ENCODE measurements around the gene USP30.
"Not testable (repeated sequence)": the region's sequence is repeated elsewhere in the genome, so short reads cannot be mapped to it uniquely, and the experiment has no call there.

The USP30 gene

GRCh38 chr12:109020146-109020795, 32.1 kb upstream of the USP30 start:
- Histone ChIP-seq H3K23ac (ENCODE audit: low read length) (no peak overlapping the region), H2AFZ (ENCODE audit: insufficient read depth, low read length, poor library complexity) (no peak overlapping the region), H2BK5ac (ENCODE audit: low read depth, low read length, poor library complexity) (no peak overlapping the region), H3K4ac (ENCODE audit: low read depth, low read length) (no peak overlapping the region), H3K79me2 (ENCODE audit: control insufficient read depth, insufficient read depth, low read length, poor library complexity) (no peaks in the 10 kb centered on the region), H4K8ac (ENCODE audit: low read depth, low read length) (no peak overlapping the region), H3K27ac (ENCODE audit: low read depth, low read length) (no peak overlapping the region), H4K91ac (ENCODE audit: low read depth, low read length) (no peak overlapping the region), H2BK12ac (ENCODE audit: low read length) (no peak overlapping the region), H2AK5ac (ENCODE audit: low read length) (no peak overlapping the region), H4K12ac (ENCODE audit: low read depth, low read length) (no peak overlapping the region), H3K79me1 (ENCODE audit: low read length) (no peaks in the 10 kb centered on the region), H3K4me1 (ENCODE audit: control insufficient read depth in 1 of 2, insufficient read depth in 2 of 2, low read length in 2 of 2) (no peaks in the 10 kb centered on the region), H3K9me3 (ENCODE audit: insufficient read depth, low read depth, low read length) (peaks cover 2% of the 10 kb centered on the region), H3K4me2 (ENCODE audit: low read length) (no peak overlapping the region), H3K4me3 (ENCODE audit: low read depth, low read length) (no peak overlapping the region), H2BK120ac (ENCODE audit: insufficient read depth, low read length, poor library complexity) (no peak overlapping the region), H3K27me3 (ENCODE audit: insufficient read depth, low read length) (no peaks in the 10 kb centered on the region), H3K18ac (ENCODE audit: low read length) (no peak overlapping the region), H3K14ac (ENCODE audit: low read length) (no peak overlapping the region), H3K9ac (ENCODE audit: low read length) (no peak overlapping the region), H3K36me3 (ENCODE audit: control insufficient read depth in 1 of 2, insufficient read depth in 2 of 2, low read length in 2 of 2) (no peaks in the 10 kb centered on the region)
- no peak for DNase-seq
- no CpG with 5 or more reads among the region's 7 CpGs for WGBS (ENCODE audit: extremely low coverage, insufficient coverage, insufficient read length)

GRCh38 chr12:109020796-109021380, 31.5 kb upstream of the USP30 start, which contains the start of gene SVOP:
SVOP (minus strand) TSS chr12:109021068; CDS start chr12:109020868, 200 bp downstream.
- no peak within 1 kb of the TSS for H3K4me3 ChIP-seq (ENCODE audit: low read depth, low read length)
- H2BK120ac ChIP-seq (ENCODE audit: insufficient read depth, low read length, poor library complexity) = no peak within 1 kb of the TSS
- no peaks in the 10 kb centered on the region for H3K27me3 ChIP-seq (ENCODE audit: insufficient read depth, low read length)
- no peak within 1 kb of the TSS for H4K8ac ChIP-seq (ENCODE audit: low read depth, low read length)
- DNase-seq = peak; percentile 71 to 80
- no peak within 1 kb of the TSS for H2AFZ ChIP-seq (ENCODE audit: insufficient read depth, low read length, poor library complexity)
- H3K4me2 ChIP-seq (ENCODE audit: low read length) = peak within 1 kb of the TSS; percentile 60
- no peak within 1 kb of the TSS for H3K14ac ChIP-seq (ENCODE audit: low read length)
- H3K79me2 ChIP-seq (ENCODE audit: control insufficient read depth, insufficient read depth, low read length, poor library complexity) = no peaks in the 10 kb centered on the region
- H4K91ac ChIP-seq (ENCODE audit: low read depth, low read length) = no peak within 1 kb of the TSS
- no peak within 1 kb of the TSS for H2BK5ac ChIP-seq (ENCODE audit: low read depth, low read length, poor library complexity)
- no peaks in the 10 kb centered on the region for H3K36me3 ChIP-seq (ENCODE audit: control insufficient read depth in 1 of 2, insufficient read depth in 2 of 2, low read length in 2 of 2)
- no peaks in the 10 kb centered on the region for H3K4me1 ChIP-seq (ENCODE audit: control insufficient read depth in 1 of 2, insufficient read depth in 2 of 2, low read length in 2 of 2)
- H3K9me3 ChIP-seq (ENCODE audit: insufficient read depth, low read depth, low read length) = peaks cover under 1% of the 10 kb centered on the region
- no peak within 1 kb of the TSS for H3K9ac ChIP-seq (ENCODE audit: low read length)
- no peak within 1 kb of the TSS for H4K12ac ChIP-seq (ENCODE audit: low read depth, low read length)
- H3K18ac ChIP-seq (ENCODE audit: low read length) = no peak within 1 kb of the TSS
- no peak within 1 kb of the TSS for H3K4ac ChIP-seq (ENCODE audit: low read depth, low read length)
- no CpG with 5 or more reads among the region's 30 CpGs for WGBS (ENCODE audit: extremely low coverage, insufficient coverage, insufficient read length)
- H3K79me1 ChIP-seq (ENCODE audit: low read length) = no peaks in the 10 kb centered on the region
- no peak within 1 kb of the TSS for H3K23ac ChIP-seq (ENCODE audit: low read length)
- no peak within 1 kb of the TSS for H2AK5ac ChIP-seq (ENCODE audit: low read length)
- no peak within 1 kb of the TSS for H2BK12ac ChIP-seq (ENCODE audit: low read length)
- H3K27ac ChIP-seq (ENCODE audit: low read depth, low read length) = no peak within 1 kb of the TSS

- no peak for DNase-seq
- Histone ChIP-seq H2BK12ac (ENCODE audit: low read length) (no peak overlapping the region), H3K4me3 (ENCODE audit: low read depth, low read length) (no peak overlapping the region), H3K4me2 (ENCODE audit: low read length) (no peak overlapping the region), H3K14ac (ENCODE audit: low read length) (no peak overlapping the region), H2BK5ac (ENCODE audit: low read depth, low read length, poor library complexity) (no peak overlapping the region), H4K8ac (ENCODE audit: low read depth, low read length) (no peak overlapping the region), H2BK120ac (ENCODE audit: insufficient read depth, low read length, poor library complexity) (no peak overlapping the region), H3K4ac (ENCODE audit: low read depth, low read length) (no peak overlapping the region), H3K27ac (ENCODE audit: low read depth, low read length) (no peak overlapping the region), H3K23ac (ENCODE audit: low read length) (no peak overlapping the region), H3K79me2 (ENCODE audit: control insufficient read depth, insufficient read depth, low read length, poor library complexity) (no peaks in the 10 kb centered on the region), H2AFZ (ENCODE audit: insufficient read depth, low read length, poor library complexity) (no peak overlapping the region), H3K18ac (ENCODE audit: low read length) (no peak overlapping the region), H3K4me1 (ENCODE audit: control insufficient read depth in 1 of 2, insufficient read depth in 2 of 2, low read length in 2 of 2) (no peaks in the 10 kb centered on the region), H3K79me1 (ENCODE audit: low read length) (no peaks in the 10 kb centered on the region), H4K12ac (ENCODE audit: low read depth, low read length) (no peak overlapping the region), H3K27me3 (ENCODE audit: insufficient read depth, low read length) (no peaks in the 10 kb centered on the region), H3K9me3 (ENCODE audit: insufficient read depth, low read depth, low read length) (no peaks in the 10 kb centered on the region), H2AK5ac (ENCODE audit: low read length) (no peak overlapping the region), H3K36me3 (ENCODE audit: control insufficient read depth in 1 of 2, insufficient read depth in 2 of 2, low read length in 2 of 2) (no peaks in the 10 kb centered on the region), H4K91ac (ENCODE audit: low read depth, low read length) (no peak overlapping the region), H3K9ac (ENCODE audit: low read length) (no peak overlapping the region)
- no CpG with 5 or more reads among the region's 1 CpG for WGBS (ENCODE audit: extremely low coverage, insufficient coverage, insufficient read length)
Observed at GRCh38 chr12:109027767-109028166, 24.6 kb upstream of the USP30 start.

DNA sequence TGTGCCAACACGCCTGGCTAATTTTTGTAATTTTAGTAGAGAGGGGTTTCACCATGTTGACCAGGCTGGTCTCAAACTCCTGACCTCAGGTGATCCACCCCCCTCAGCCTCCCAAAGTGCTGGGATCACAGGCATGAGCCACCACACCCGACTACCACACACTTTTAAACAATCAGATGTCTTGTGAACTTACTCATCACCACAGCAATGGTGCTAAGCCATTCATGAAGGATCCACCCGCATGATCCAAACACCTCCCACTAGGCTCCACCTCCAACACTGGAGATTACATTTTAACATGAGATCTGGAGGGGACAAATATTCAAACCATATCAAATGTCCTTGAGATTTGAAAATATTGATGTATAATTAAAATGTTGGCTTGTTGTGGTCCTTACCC, 23.8 kb upstream of the USP30 start:
- H3K27ac ChIP-seq (ENCODE audit: low read depth, low read length); H3K9ac ChIP-seq (ENCODE audit: low read length); H3K4me1 ChIP-seq (ENCODE audit: control insufficient read depth in 1 of 2, insufficient read depth in 2 of 2, low read length in 2 of 2); H4K91ac ChIP-seq (ENCODE audit: low read depth, low read length); H3K9me3 ChIP-seq (ENCODE audit: insufficient read depth, low read depth, low read length); H3K27me3 ChIP-seq (ENCODE audit: insufficient read depth, low read length); H3K4me3 ChIP-seq (ENCODE audit: low read depth, low read length); H3K14ac ChIP-seq (ENCODE audit: low read length); H3K18ac ChIP-seq (ENCODE audit: low read length); H3K36me3 ChIP-seq (ENCODE audit: control insufficient read depth in 1 of 2, insufficient read depth in 2 of 2, low read length in 2 of 2); H2BK12ac ChIP-seq (ENCODE audit: low read length); H3K4me2 ChIP-seq (ENCODE audit: low read length); H3K79me2 ChIP-seq (ENCODE audit: control insufficient read depth, insufficient read depth, low read length, poor library complexity); H3K4ac ChIP-seq (ENCODE audit: low read depth, low read length); H4K8ac ChIP-seq (ENCODE audit: low read depth, low read length); H2AFZ ChIP-seq (ENCODE audit: insufficient read depth, low read length, poor library complexity); H2BK5ac ChIP-seq (ENCODE audit: low read depth, low read length, poor library complexity); H2BK120ac ChIP-seq (ENCODE audit: insufficient read depth, low read length, poor library complexity); DNase-seq; H3K23ac ChIP-seq (ENCODE audit: low read length); H4K12ac ChIP-seq (ENCODE audit: low read depth, low read length); H3K79me1 ChIP-seq (ENCODE audit: low read length); H2AK5ac ChIP-seq (ENCODE audit: low read length): not testable (repeated sequence)
- no CpG with 5 or more reads among the region's 3 CpGs for WGBS (ENCODE audit: extremely low coverage, insufficient coverage, insufficient read length)

Measured in trophoblast cell (in vitro differentiated cells and primary cell).